Psoas muscle (tissue), 8 donors: ENCODE results near the gene CAPZA2. TPM values are rescaled to one million over a fixed set of nuclear protein-coding genes. Genes with fewer than 3 reads are reported as not detected.

Experiments used
- ATAC-seq, 4 donors: fragments of 200-7000 bp; cut with Tn5 transposase; one replicate each; pipeline ENCODE4 v1.9.1; 2020; ENCODE audit warnings: moderate library complexity in 3 of 4, mild to moderate bottlenecking in 2 of 4
- DNase-seq, 2 donors: peaks; one replicate each; pipeline ENCODE4 v3.0.0-alpha.2; 2020
- H3K27ac ChIP-seq: fragments of 200-600 bp; one replicate; pipeline ENCODE4 v1.8.0; 2022
- H3K27me3 ChIP-seq, 3 donors: fragments of 200-600 bp in 1 of 3; one replicate each; pipeline versions ENCODE4 v1.6.1 to v1.8.0; 2013 to 2022; ENCODE audit warnings: low read length in 2 of 3, mild to moderate bottlenecking in 2 of 3, moderate library complexity in 1 of 3; ENCODE audit not compliant: insufficient read depth in 3 of 3
- H3K36me3 ChIP-seq, 2 donors: fragments of 200-600 bp in 1 of 2; one replicate each; pipeline versions ENCODE4 v1.6.1 to v1.8.0; 2013 to 2022; ENCODE audit warnings: low read depth in 1 of 2, mild to moderate bottlenecking in 1 of 2, moderate library complexity in 1 of 2; ENCODE audit not compliant: insufficient read depth in 1 of 2
- H3K4me1 ChIP-seq: fragments of 200-600 bp; one replicate; pipeline ENCODE4 v1.8.0; 2022
- H3K4me3 ChIP-seq: fragments of 200-600 bp; one replicate; pipeline ENCODE4 v1.8.0; 2022; ENCODE audit warnings: mild to moderate bottlenecking
- H3K9me3 ChIP-seq: fragments of 200-600 bp; one replicate; pipeline ENCODE4 v1.8.0; 2022
- CTCF ChIP-seq: fragments of 200-600 bp; IDR thresholded peaks from one replicate; pipeline ENCODE4 v1.8.0; 2022; ENCODE audit warnings: antibody characterized with exemption
- WGBS, 3 donors: extraction: QIAGEN DNeasy Blood & Tissue Kit; methylation state at CpG; one replicate each; pipeline versions ENCODE4 v1.1.6 to v1.1.7; 2013; 5-methylcytosine and 5-hydroxymethylcytosine counted together
- intact Hi-C, 2 donors: fragments of 100-400 bp; cut with DNase I; formaldehyde crosslinking; loops; one replicate each; pipeline versions ENCODE4 v1.11.0 to v1.14.2; 2022
- polyA plus RNA-seq, 3 donors: library from polyadenylated mRNA; stranded (reverse); fragments of 200-250 nt; gene quantifications; one replicate each; pipeline ENCODE4 v1.2.3, GENCODE V29; 2013
- total RNA-seq, 4 donors: library from RNA; stranded (reverse); fragmentation: NEBNext Ultra II Directional in 2 of 4; extraction: Animal tissue kit (Norgen Biotek cat#: 25700) in 2 of 4; gene quantifications; one replicate each; pipeline versions ENCODE4 v1.2.1 to v1.2.4, GENCODE V29; 2021 to 2023
- donor health status: healthy with polysubstance abuse.
- donor health status: DM: no; HTN: no; CAD: no; lungs with moderate emphysema.
- donor health status: Bipolar disorder and iron deficiency.
- donor health status: healthy.
- donor health status: DM: yes; HTN: yes; CAD: no.
- donor health status: DM: no; HTN: no; CAD: no.
- donor health status: DM: no; HTN: no; CAD: no.
- donor health status: DM: yes; HTN: yes; CAD: no.

CAPZA2 gene
- total and polyA plus RNA-seq, 7 donors = 83.0 to 271 (median 152) TPM

GRCh38 chr7:116834815-116835504, 27.4 kb upstream of the CAPZA2 start:
- Histone ChIP-seq H3K36me3 (no peaks in the 10 kb centered on the region), H3K4me1 (no peaks in the 10 kb centered on the region), H3K4me3 (no peak overlapping the region), H3K9me3 (no peaks in the 10 kb centered on the region), H3K27me3 (no peaks in the 10 kb centered on the region), H3K27ac (no peak overlapping the region)
- peak in 1 of 4 donors; percentile 75 for ATAC-seq
- intact Hi-C loops = no loop called here
- no peak for DNase-seq
- WGBS, 3 donors = 55 to 57% (median 56%) methylated on average over 9 of the region's 9 CpGs
- TF ChIP-seq CTCF = no peak

- H3K9me3 ChIP-seq = no peaks in the 10 kb centered on the region
- ATAC-seq = no peak
Measured at GRCh38 chr7:116836048-116836447, 26.3 kb upstream of the CAPZA2 start.

GRCh38 chr7:116836911-116837310, 25.5 kb upstream of the CAPZA2 start:
- Histone ChIP-seq H3K4me1 (no peaks in the 10 kb centered on the region), H3K36me3 (no peaks in the 10 kb centered on the region), H3K9me3 (no peaks in the 10 kb centered on the region), H3K27ac (no peak overlapping the region), H3K4me3 (no peak overlapping the region), H3K27me3 (no peaks in the 10 kb centered on the region)
- intact Hi-C loops = no loop called here
- 94 to 98% (median 98%) methylated on average over 4 of the region's 4 CpGs for whole genome bisulfite sequencing, 3 donors
- TF ChIP-seq CTCF = no peak
- DNase-seq = no peak
- ATAC-seq = no peak

More at GRCh38 chr7:116836048-116836447, 26.3 kb upstream of the CAPZA2 start:
- WGBS, 3 donors = 88 to 98% (median 94%) methylated on average over 2 of the region's 2 CpGs
- Histone ChIP-seq H3K4me3 (no peak overlapping the region), H3K4me1 (no peaks in the 10 kb centered on the region), H3K27me3 (no peaks in the 10 kb centered on the region), H3K36me3 (no peaks in the 10 kb centered on the region), H3K27ac (no peak overlapping the region)
- no peak for DNase-seq
- no peak for TF ChIP-seq CTCF
- intact Hi-C loops = no loop called here

- ATAC-seq (no peak), DNase-seq (no peak)
- Histone ChIP-seq H3K4me1 (no peaks in the 10 kb centered on the region), H3K36me3 (no peaks in the 10 kb centered on the region), H3K9me3 (no peaks in the 10 kb centered on the region), H3K27ac (no peak overlapping the region), H3K27me3 (no peaks in the 10 kb centered on the region), H3K4me3 (no peak overlapping the region)
- TF ChIP-seq CTCF = no peak
- 76 to 89% (median 81%) methylated on average over 3 of the region's 3 CpGs for WGBS, 3 donors
- intact Hi-C loops = no loop called here
Measured at GRCh38 chr7:116837586-116837985, 24.8 kb upstream of the CAPZA2 start.

GRCh38 chr7:116840256-116840655, 22.1 kb upstream of the CAPZA2 start:
- Histone ChIP-seq H3K9me3 (no peaks in the 10 kb centered on the region), H3K4me3 (no peak overlapping the region), H3K27ac (no peak overlapping the region), H3K27me3 (no peaks in the 10 kb centered on the region), H3K4me1 (no peaks in the 10 kb centered on the region), H3K36me3 (no peaks in the 10 kb centered on the region)
- WGBS, 3 donors = 53 to 79% (median 71%) methylated on average over 5 of the region's 5 CpGs
- no peak for ATAC-seq
- no peak for TF ChIP-seq CTCF
- intact Hi-C loops = no loop called here
- DNase-seq = no peak
